ENCODE data around the gene TNRC6C. TPM values are rescaled to one million over a fixed set of nuclear protein-coding genes. Genes with fewer than 3 reads are reported as not detected.

Gene TNRC6C
- total and polyA plus RNA-seq, 2 donors: 11.8 to 12.0 TPM

DNA sequence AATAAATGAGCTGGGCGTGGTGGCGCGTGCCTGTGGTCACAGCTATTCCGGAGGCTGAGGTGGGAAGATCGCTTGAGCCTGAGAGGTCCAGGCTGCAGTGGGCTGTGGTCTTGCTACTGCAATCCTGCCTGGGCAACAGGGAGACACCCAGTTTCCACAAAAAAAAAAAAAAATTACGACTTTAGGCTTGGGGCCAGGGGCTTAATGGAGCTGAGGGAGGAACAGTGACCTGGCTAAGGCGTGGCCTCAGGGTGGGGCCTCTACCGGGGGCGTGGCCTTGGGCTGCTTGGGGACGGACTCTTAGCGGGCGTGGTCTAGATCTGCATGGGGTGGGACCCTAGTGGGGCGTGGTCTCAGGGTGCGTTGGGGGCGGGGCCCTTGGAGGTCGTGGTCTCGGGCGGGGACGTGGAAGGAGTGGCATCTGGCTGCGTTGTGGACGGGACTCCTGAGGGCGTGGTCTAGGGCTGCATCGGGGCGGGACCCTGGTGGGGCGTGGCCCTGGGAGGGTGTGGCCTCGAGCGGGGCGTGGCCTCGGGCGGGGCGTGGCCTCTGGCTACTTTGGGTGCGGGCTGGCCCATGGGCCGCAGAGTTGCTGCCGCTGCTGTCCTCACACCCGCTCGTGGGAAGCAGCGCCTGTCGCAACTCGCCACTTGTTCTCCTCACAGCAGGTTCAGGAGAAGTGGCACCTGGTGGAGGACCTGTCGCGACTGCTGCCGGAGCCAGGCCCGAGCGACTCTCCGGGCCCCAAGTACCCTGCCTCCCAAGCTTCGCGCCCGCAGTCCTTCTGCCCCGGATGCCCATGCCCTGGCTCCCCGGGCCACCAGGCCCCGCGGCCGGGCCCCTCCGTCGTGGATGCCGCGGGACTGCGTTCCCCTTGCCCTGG, 181.9 kb downstream of the TNRC6C start:
- Histone ChIP-seq H3K4me3 (ENCODE audit: low read length in 2 of 2) (no peak overlapping the region), H3K9me3 (ENCODE audit: control insufficient read depth in 2 of 2, insufficient read depth in 1 of 2, low read length in 1 of 2) (peaks cover 0 to 9% of the 10 kb centered on the region in 2 donors), H3K36me3 (ENCODE audit: control insufficient read depth in 2 of 2, insufficient read depth in 2 of 2, low read length in 1 of 2) (peaks cover 50 to 60% of the 10 kb centered on the region in 2 donors), H3K27me3 (ENCODE audit: control insufficient read depth in 2 of 2, insufficient read depth in 1 of 2, low read length in 1 of 2) (no peaks in the 10 kb centered on the region), H3K27ac (ENCODE audit: low read depth in 1 of 2, low read length in 1 of 2) (peak overlapping the region; percentile 77 to 80), H3K4me1 (ENCODE audit: control insufficient read depth in 2 of 2, insufficient read depth in 2 of 2, low read length in 2 of 2) (peaks cover 4 to 79% of the 10 kb centered on the region in 2 donors)
- DNase-seq (ENCODE audit: low read depth in 6 of 9, low spot score in 9 of 9): peak in 6 of 9 donors; percentile 68 to 93 (median 83)
- WGBS: 51% methylated on average over 58 of the region's 58 CpGs

DNA sequence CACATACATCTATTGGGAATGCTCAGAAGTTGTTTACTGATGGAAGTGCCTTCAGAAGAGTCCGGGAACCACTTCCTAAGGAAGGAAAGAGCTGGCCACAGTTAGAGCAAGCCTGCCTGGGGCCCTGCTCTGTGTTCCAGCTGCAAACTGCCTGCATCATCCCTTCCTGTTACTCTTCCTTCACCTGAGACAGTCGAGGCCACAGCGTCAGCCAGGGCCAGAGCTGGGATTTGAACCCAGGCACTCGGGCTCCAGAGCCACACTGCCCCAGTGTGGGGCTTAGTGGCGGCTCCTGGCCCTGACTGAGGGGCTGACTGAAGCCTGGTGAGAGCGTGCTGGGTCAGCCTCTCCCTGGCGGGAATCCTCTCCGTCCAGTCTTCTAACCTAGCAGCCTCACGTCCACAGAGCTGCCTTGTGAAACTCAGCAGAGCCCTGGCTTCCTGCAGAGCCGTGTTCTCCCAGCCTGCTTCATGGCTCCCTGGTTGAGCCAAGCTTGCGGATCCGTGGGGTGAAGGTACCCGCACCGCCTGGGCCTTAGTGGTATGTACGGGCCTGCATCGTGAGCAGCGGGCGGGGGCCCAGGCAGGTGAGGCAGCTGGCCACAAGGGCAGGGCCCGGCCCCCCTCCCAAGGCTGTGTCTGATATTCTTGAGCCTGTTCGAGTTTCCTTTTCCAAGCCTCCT, 183.1 kb downstream of the TNRC6C start:
- H3K36me3 ChIP-seq (ENCODE audit: control insufficient read depth in 2 of 2, insufficient read depth in 2 of 2, low read length in 1 of 2): peaks cover 38 to 49% of the 10 kb centered on the region in 2 donors
- DNase-seq (ENCODE audit: low read depth in 6 of 9, low spot score in 9 of 9): no peak
- WGBS: 90% methylated on average over 20 of the region's 20 CpGs
- H3K4me1 ChIP-seq (ENCODE audit: control insufficient read depth in 2 of 2, insufficient read depth in 2 of 2, low read length in 2 of 2): peaks cover 4 to 70% of the 10 kb centered on the region in 2 donors
- H3K27ac ChIP-seq (ENCODE audit: low read depth in 1 of 2, low read length in 1 of 2): peak overlapping the region; percentile 80 to 86
- no peak overlapping the region for H3K4me3 ChIP-seq (ENCODE audit: low read length in 2 of 2)
- H3K9me3 ChIP-seq (ENCODE audit: control insufficient read depth in 2 of 2, insufficient read depth in 1 of 2, low read length in 1 of 2): peaks cover 0 to 9% of the 10 kb centered on the region in 2 donors
- no peaks in the 10 kb centered on the region for H3K27me3 ChIP-seq (ENCODE audit: control insufficient read depth in 2 of 2, insufficient read depth in 1 of 2, low read length in 1 of 2)

GRCh38 chr17:78142119-78142861, 183.8 kb downstream of the TNRC6C start:
- DNase-seq (ENCODE audit: low read depth in 6 of 9, low spot score in 9 of 9): peak in 1 of 9 donors; percentile 23
- peaks cover 2 to 66% of the 10 kb centered on the region in 2 donors for H3K4me1 ChIP-seq (ENCODE audit: control insufficient read depth in 2 of 2, insufficient read depth in 2 of 2, low read length in 2 of 2)
- WGBS: 94% methylated on average over 16 of the region's 16 CpGs
- no peaks in the 10 kb centered on the region for H3K27me3 ChIP-seq (ENCODE audit: control insufficient read depth in 2 of 2, insufficient read depth in 1 of 2, low read length in 1 of 2)
- peaks cover 31 to 42% of the 10 kb centered on the region in 2 donors for H3K36me3 ChIP-seq (ENCODE audit: control insufficient read depth in 2 of 2, insufficient read depth in 2 of 2, low read length in 1 of 2)
- H3K4me3 ChIP-seq (ENCODE audit: low read length in 2 of 2): no peak overlapping the region
- H3K27ac ChIP-seq (ENCODE audit: low read depth in 1 of 2, low read length in 1 of 2): peak overlapping the region; percentile 78 to 86
- H3K9me3 ChIP-seq (ENCODE audit: control insufficient read depth in 2 of 2, insufficient read depth in 1 of 2, low read length in 1 of 2): peaks cover 0 to 9% of the 10 kb centered on the region in 2 donors

- Histone ChIP-seq H3K9me3 (ENCODE audit: control insufficient read depth in 2 of 2, insufficient read depth in 1 of 2, low read length in 1 of 2) (peaks cover 0 to 9% of the 10 kb centered on the region in 2 donors), H3K27me3 (ENCODE audit: control insufficient read depth in 2 of 2, insufficient read depth in 1 of 2, low read length in 1 of 2) (no peaks in the 10 kb centered on the region), H3K27ac (ENCODE audit: low read depth in 1 of 2, low read length in 1 of 2) (peak overlapping the region; percentile 79 to 81), H3K4me1 (ENCODE audit: control insufficient read depth in 2 of 2, insufficient read depth in 2 of 2, low read length in 2 of 2) (peaks cover 0 to 67% of the 10 kb centered on the region in 2 donors), H3K36me3 (ENCODE audit: control insufficient read depth in 2 of 2, insufficient read depth in 2 of 2, low read length in 1 of 2) (peaks cover 25 to 30% of the 10 kb centered on the region in 2 donors), H3K4me3 (ENCODE audit: low read length in 2 of 2) (no peak overlapping the region)
- WGBS: 96% methylated on average over 21 of the region's 21 CpGs
- DNase-seq (ENCODE audit: low read depth in 6 of 9, low spot score in 9 of 9): no peak
Measured at GRCh38 chr17:78143214-78144146, 185.0 kb downstream of the TNRC6C start.

- Histone ChIP-seq H3K4me1 (ENCODE audit: control insufficient read depth in 2 of 2, insufficient read depth in 2 of 2, low read length in 2 of 2) (peaks cover 0 to 61% of the 10 kb centered on the region in 2 donors), H3K36me3 (ENCODE audit: control insufficient read depth in 2 of 2, insufficient read depth in 2 of 2, low read length in 1 of 2) (peaks cover 18 to 25% of the 10 kb centered on the region in 2 donors), H3K27me3 (ENCODE audit: control insufficient read depth in 2 of 2, insufficient read depth in 1 of 2, low read length in 1 of 2) (no peaks in the 10 kb centered on the region), H3K27ac (ENCODE audit: low read depth in 1 of 2, low read length in 1 of 2) (peak overlapping the region; percentile 79 to 81), H3K4me3 (ENCODE audit: low read length in 2 of 2) (no peak overlapping the region), H3K9me3 (ENCODE audit: control insufficient read depth in 2 of 2, insufficient read depth in 1 of 2, low read length in 1 of 2) (peaks cover 0 to 9% of the 10 kb centered on the region in 2 donors)
- WGBS: 77% methylated on average over 11 of the region's 11 CpGs
- peak in 1 of 9 donors; percentile 47 for DNase-seq (ENCODE audit: low read depth in 6 of 9, low spot score in 9 of 9)
Measured at GRCh38 chr17:78144147-78144719, 185.7 kb downstream of the TNRC6C start.

DNA sequence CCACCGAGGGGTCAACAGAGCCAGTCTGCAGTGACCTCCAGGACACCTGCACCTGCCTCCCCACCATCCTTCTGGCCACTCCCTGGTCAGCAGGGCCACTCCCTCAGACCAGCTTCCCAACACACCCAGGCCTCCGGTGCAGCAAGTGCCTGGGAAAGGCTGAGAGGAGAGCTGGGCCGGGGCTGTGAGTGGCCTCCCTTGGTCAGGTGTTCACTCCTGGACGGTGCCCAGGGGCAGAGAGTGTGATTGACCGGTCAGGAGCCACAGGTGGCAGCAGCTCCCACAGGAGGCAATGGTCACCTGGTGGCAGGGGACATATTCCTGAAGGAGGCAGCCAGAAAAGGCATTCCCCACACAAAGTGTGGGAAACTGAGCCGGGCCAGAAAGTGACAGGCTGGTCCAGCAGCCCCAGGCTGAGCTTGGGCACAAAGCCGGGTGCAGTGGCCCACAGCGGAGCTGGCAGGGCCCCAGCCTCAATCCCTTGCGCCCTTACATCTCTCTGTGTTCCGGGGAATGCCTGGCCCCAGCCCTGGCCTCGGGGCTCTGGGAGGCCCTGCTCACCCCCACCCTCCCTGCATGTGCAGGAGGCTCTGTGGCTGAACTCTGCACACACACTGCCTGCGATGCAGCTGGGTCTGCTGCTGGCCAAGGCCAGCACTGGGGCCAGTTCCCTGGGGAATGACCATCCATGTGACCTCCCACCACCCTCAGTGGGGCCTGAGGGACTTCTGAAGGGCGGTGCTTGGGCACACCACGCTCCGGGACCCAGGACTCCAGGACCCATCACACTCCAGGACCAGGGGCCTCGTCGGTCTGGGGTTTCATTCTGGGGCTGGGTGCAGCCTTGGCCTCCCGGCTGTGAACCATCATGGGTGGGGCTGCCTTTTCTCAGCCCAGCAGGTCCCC, 186.5 kb downstream of the TNRC6C start:
- H3K27ac ChIP-seq (ENCODE audit: low read depth in 1 of 2, low read length in 1 of 2): peak overlapping the region; percentile 71 to 81
- no peaks in the 10 kb centered on the region for H3K27me3 ChIP-seq (ENCODE audit: control insufficient read depth in 2 of 2, insufficient read depth in 1 of 2, low read length in 1 of 2)
- peaks cover 18 to 23% of the 10 kb centered on the region in 2 donors for H3K36me3 ChIP-seq (ENCODE audit: control insufficient read depth in 2 of 2, insufficient read depth in 2 of 2, low read length in 1 of 2)
- no peak overlapping the region for H3K4me3 ChIP-seq (ENCODE audit: low read length in 2 of 2)
- H3K4me1 ChIP-seq (ENCODE audit: control insufficient read depth in 2 of 2, insufficient read depth in 2 of 2, low read length in 2 of 2): peaks cover 0 to 60% of the 10 kb centered on the region in 2 donors
- H3K9me3 ChIP-seq (ENCODE audit: control insufficient read depth in 2 of 2, insufficient read depth in 1 of 2, low read length in 1 of 2): peaks cover 0 to 9% of the 10 kb centered on the region in 2 donors
- no peak for DNase-seq (ENCODE audit: low read depth in 6 of 9, low spot score in 9 of 9)
- 93% methylated on average over 18 of the region's 18 CpGs for WGBS

- Histone ChIP-seq H3K4me1 (ENCODE audit: control insufficient read depth in 2 of 2, insufficient read depth in 2 of 2, low read length in 2 of 2) (peaks cover 0 to 47% of the 10 kb centered on the region in 2 donors), H3K27ac (ENCODE audit: low read depth in 1 of 2, low read length in 1 of 2) (no peak overlapping the region)
- WGBS: 95% methylated on average over 7 of the region's 7 CpGs
Measured at GRCh38 chr17:78146471-78146869, 188.0 kb downstream of the TNRC6C start.

More at GRCh38 chr17:78146471-78146869, 188.0 kb downstream of the TNRC6C start:
- Histone ChIP-seq H3K9me3 (ENCODE audit: control insufficient read depth in 2 of 2, insufficient read depth in 1 of 2, low read length in 1 of 2) (peaks cover 0 to 3% of the 10 kb centered on the region in 2 donors), H3K27me3 (ENCODE audit: control insufficient read depth in 2 of 2, insufficient read depth in 1 of 2, low read length in 1 of 2) (no peaks in the 10 kb centered on the region), H3K36me3 (ENCODE audit: control insufficient read depth in 2 of 2, insufficient read depth in 2 of 2, low read length in 1 of 2) (peaks cover 11 to 13% of the 10 kb centered on the region in 2 donors), H3K4me3 (ENCODE audit: low read length in 2 of 2) (no peak overlapping the region)
- DNase-seq (ENCODE audit: low read depth in 6 of 9, low spot score in 9 of 9): no peak

All from thymus (tissue), 11 donors.